Caco-2 (cell line): ENCODE results near the gene PCDHGA10. TPM values are rescaled to one million over a fixed set of nuclear protein-coding genes. Genes with fewer than 3 reads are reported as not detected.
"Not testable (repeated sequence)": the region's sequence is repeated elsewhere in the genome, so short reads cannot be mapped to it uniquely, and the experiment has no call there.

Experiments
- BruUV-seq: library from RNA; stranded (reverse); fragments of 400-500 nt; replicated peaks from 2 replicates; lab custom pipeline; 2021; lab: Mats Ljungman, UMichigan
- CTCF ChIA-PET: fragments of 300-600 bp; sonication (Branson Sonifier 250); formaldehyde crosslinking; loops from one replicate; lab custom pipeline; 2022; ENCODE audit warnings: antibody characterized with exemption; lab: Charles Lee
- POLR2A ChIA-PET: fragments of 300-600 bp; sonication (Branson Sonifier 250); formaldehyde crosslinking; loops from one replicate; lab custom pipeline; 2022; ENCODE audit warnings: antibody characterized with exemption; lab: Charles Lee
- DNase-seq, 2 experiments: peaks; one replicate each; pipeline versions ENCODE4 v3.0.0 to v3.0.0-alpha.2; 2020 to 2022
- H3K27me3 ChIP-seq: replicated peaks from 2 replicates; pipeline ENCODE4 v1.6.0; 2011; ENCODE audit warnings: low read length; ENCODE audit not compliant: control insufficient read depth, insufficient read depth
- H3K36me3 ChIP-seq: 2 replicates; pipeline ENCODE4 v1.5.1; 2011; ENCODE audit warnings: low read length; ENCODE audit not compliant: control insufficient read depth, insufficient read depth
- H3K4me1 ChIP-seq: fragments of 250-450 bp; sonication (Bioruptor Pico); 2 replicates; pipeline ENCODE4 v1.5.1; 2020; ENCODE audit warnings: mild to moderate bottlenecking
- H3K4me3 ChIP-seq: 2 replicates; pipeline ENCODE4 v1.5.1; 2011; ENCODE audit warnings: low read depth, mild to moderate bottlenecking, control low read depth, low read length
- H3K9me3 ChIP-seq: fragments of 250-450 bp; sonication (Bioruptor Pico); 2 replicates; pipeline ENCODE4 v1.5.1; 2020; ENCODE audit warnings: mild to moderate bottlenecking, moderate library complexity
- H3K27ac Mint-ChIP-seq: one replicate; pipeline ENCODE4 v1.8.0; 2022; ENCODE audit warnings: mixed read lengths; ENCODE audit not compliant: unreplicated experiment
- H3K27me3 Mint-ChIP-seq: one replicate; pipeline ENCODE4 v1.8.0; 2022; ENCODE audit warnings: mixed read lengths; ENCODE audit not compliant: insufficient read depth, unreplicated experiment
- H3K36me3 Mint-ChIP-seq: one replicate; pipeline ENCODE4 v1.8.0; 2022; ENCODE audit warnings: mild to moderate bottlenecking, mixed read lengths; ENCODE audit not compliant: insufficient read depth, unreplicated experiment
- H3K4me1 Mint-ChIP-seq: one replicate; pipeline ENCODE4 v1.8.0; 2022; ENCODE audit warnings: low read depth, mixed read lengths; ENCODE audit not compliant: unreplicated experiment
- H3K4me3 Mint-ChIP-seq: one replicate; pipeline ENCODE4 v1.8.0; 2022; ENCODE audit warnings: mild to moderate bottlenecking, moderate library complexity, mixed read lengths; ENCODE audit not compliant: unreplicated experiment
- H3K9me3 Mint-ChIP-seq: one replicate; pipeline ENCODE4 v1.8.0; 2022; ENCODE audit warnings: mixed read lengths; ENCODE audit not compliant: unreplicated experiment
- intact Hi-C: fragments of 100-400 bp; cut with micrococcal nuclease; formaldehyde crosslinking; loops from one replicate; pipeline ENCODE4 v1.10.0; 2022; ENCODE audit not compliant: unreplicated experiment
- total RNA-seq: library from RNA; stranded (reverse); gene quantifications from 2 replicates; pipeline ENCODE4 v1.2.3, GENCODE V29; 2022
- TF ChIP-seq, protein P1 (sequence below), 2 experiments: fragments of 200-600 bp in 1 of 2; IDR thresholded peaks; 1 replicate in 1 of 2; 2 replicates in 1 of 2; pipeline versions ENCODE4 v1.5.1 to v1.8.0; 2011 to 2022; ENCODE audit warnings: antibody characterized with exemption in 1 of 2, control low read depth in 1 of 2, inconsistent platforms in 1 of 2, low read depth in 1 of 2, low read length in 1 of 2, mild to moderate bottlenecking in 1 of 2, moderate library complexity in 1 of 2; ENCODE audit not compliant: insufficient read depth in 1 of 2, severe bottlenecking in 1 of 2, unreplicated experiment in 1 of 2

The PCDHGA10 gene
- total RNA-seq, 1 experiment from 2014 or later: 2.9 TPM

DNA sequence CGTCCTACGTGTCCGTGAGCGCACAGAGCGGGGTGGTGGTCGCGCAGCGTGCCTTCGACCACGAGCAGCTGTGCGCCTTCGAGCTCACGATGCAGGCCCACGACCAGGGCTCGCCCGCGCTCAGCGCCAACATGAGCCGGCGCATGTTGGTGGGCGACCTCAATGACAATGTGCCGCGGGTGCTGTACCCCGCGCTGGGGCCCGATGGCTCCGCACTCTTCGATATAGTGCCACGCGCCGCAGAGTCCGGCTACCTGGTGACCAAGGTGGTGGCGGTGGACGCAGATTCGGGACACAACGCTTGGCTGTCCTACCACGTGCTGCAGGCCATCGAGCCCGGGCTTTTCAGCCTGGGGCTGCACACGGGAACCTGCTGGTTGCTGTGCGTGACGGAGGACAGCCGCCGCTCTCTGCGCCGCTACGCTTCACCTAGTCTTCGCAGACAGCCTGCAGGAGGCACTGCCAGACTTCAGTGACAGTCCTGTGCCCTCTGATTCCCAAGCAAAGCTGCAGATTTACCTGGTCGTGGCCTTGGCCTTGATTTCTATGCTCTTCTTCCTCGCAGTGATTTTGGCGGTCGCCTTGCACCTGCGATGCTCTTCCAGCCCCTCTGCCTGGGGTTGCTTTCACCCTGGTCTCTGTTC is 15.1 kb downstream of the PCDHGA10 start:
- no peaks in the 10 kb centered on the region for H3K27me3 Mint-ChIP-seq
- H3K9me3 Mint-ChIP-seq: peaks cover 30% of the 10 kb centered on the region
- no peaks in the 10 kb centered on the region for H3K27me3 ChIP-seq
- H3K4me3 ChIP-seq: no peak overlapping the region
- no peaks in the 10 kb centered on the region for H3K36me3 ChIP-seq
- H3K4me3 Mint-ChIP-seq: no peak overlapping the region
- no peak for DNase-seq
- intact Hi-C loops: no loop called here
- BruUV-seq: no TSS peak
- H3K4me1 Mint-ChIP-seq: no peaks in the 10 kb centered on the region
- ChIA-PET CTCF (interaction anchor here (0.6 kb wide), 1 partner anchor 587 kb away, joined by 3 read pairs; no protein-coding TSS in a partner anchor), POLR2A (no interaction called here)
- TF ChIP-seq, protein P1, sequence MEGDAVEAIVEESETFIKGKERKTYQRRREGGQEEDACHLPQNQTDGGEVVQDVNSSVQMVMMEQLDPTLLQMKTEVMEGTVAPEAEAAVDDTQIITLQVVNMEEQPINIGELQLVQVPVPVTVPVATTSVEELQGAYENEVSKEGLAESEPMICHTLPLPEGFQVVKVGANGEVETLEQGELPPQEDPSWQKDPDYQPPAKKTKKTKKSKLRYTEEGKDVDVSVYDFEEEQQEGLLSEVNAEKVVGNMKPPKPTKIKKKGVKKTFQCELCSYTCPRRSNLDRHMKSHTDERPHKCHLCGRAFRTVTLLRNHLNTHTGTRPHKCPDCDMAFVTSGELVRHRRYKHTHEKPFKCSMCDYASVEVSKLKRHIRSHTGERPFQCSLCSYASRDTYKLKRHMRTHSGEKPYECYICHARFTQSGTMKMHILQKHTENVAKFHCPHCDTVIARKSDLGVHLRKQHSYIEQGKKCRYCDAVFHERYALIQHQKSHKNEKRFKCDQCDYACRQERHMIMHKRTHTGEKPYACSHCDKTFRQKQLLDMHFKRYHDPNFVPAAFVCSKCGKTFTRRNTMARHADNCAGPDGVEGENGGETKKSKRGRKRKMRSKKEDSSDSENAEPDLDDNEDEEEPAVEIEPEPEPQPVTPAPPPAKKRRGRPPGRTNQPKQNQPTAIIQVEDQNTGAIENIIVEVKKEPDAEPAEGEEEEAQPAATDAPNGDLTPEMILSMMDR (IDR thresholded peaks at IDR 0.05; ENCODE audit: insufficient read depth in 1 of 2, low read depth in 1 of 2, low read length in 1 of 2, severe bottlenecking in 1 of 2, unreplicated experiment in 1 of 2): no peak
- H3K4me1 ChIP-seq: no peaks in the 10 kb centered on the region
- H3K36me3 Mint-ChIP-seq: peaks cover 2% of the 10 kb centered on the region
- no peak overlapping the region for H3K27ac Mint-ChIP-seq
- H3K9me3 ChIP-seq: peaks cover 10% of the 10 kb centered on the region; the same call in 1 of the 2 replicates

DNA sequence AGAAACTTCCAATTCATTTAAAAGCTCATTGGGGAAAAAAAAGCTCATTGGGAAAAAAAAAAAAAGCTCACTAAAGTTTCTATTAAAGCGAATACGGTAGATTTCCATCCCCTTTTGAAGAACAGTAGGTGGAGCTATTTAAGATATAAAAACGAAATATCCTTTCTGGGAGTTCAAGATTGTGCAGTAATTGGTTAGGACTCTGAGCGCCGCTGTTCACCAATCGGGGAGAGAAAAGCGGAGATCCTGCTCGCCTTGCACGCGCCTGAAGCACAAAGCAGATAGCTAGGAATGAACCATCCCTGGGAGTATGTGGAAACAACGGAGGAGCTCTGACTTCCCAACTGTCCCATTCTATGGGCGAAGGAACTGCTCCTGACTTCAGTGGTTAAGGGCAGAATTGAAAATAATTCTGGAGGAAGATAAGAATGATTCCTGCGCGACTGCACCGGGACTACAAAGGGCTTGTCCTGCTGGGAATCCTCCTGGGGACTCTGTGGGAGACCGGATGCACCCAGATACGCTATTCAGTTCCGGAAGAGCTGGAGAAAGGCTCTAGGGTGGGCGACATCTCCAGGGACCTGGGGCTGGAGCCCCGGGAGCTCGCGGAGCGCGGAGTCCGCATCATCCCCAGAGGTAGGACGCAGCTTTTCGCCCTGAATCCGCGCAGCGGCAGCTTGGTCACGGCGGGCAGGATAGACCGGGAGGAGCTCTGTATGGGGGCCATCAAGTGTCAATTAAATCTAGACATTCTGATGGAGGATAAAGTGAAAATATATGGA is 17.7 kb downstream of the PCDHGA10 start, which contains the start of gene PCDHGA12:
Gene PCDHGA12 (plus strand): TSS at position 176 of the 782 bp plus-strand sequence. CDS start 253 bp downstream, at position 429.
- Histone ChIP-seq H3K27me3 (no peaks in the 10 kb centered on the region), H3K4me3 (no peak within 1 kb of the TSS), H3K9me3 (peaks cover 6% of the 10 kb centered on the region; the same call in 1 of the 2 replicates), H3K4me1 (no peaks in the 10 kb centered on the region), H3K36me3 (no peaks in the 10 kb centered on the region)
- ChIA-PET CTCF (interaction anchor here (0.6 kb wide), 1 partner anchor 44 kb away, joined by 3 read pairs; no protein-coding TSS in a partner anchor), POLR2A (interaction anchor here (0.7 kb wide), 1 partner anchor 1261 kb away, joined by 3 read pairs; no protein-coding TSS in a partner anchor)
- TF ChIP-seq, protein P1 (IDR thresholded peaks at IDR 0.05; ENCODE audit: insufficient read depth in 1 of 2, low read depth in 1 of 2, low read length in 1 of 2, severe bottlenecking in 1 of 2, unreplicated experiment in 1 of 2): no peak
- Mint-ChIP-seq H3K36me3 (peaks cover 7% of the 10 kb centered on the region), H3K4me1 (no peaks in the 10 kb centered on the region), H3K27me3 (no peaks in the 10 kb centered on the region), H3K9me3 (peaks cover 48% of the 10 kb centered on the region), H3K27ac (no peak within 1 kb of the TSS), H3K4me3 (no peak within 1 kb of the TSS)
- intact Hi-C loops: no loop called here
- no peak for DNase-seq
- no TSS peak for BruUV-seq

DNA sequence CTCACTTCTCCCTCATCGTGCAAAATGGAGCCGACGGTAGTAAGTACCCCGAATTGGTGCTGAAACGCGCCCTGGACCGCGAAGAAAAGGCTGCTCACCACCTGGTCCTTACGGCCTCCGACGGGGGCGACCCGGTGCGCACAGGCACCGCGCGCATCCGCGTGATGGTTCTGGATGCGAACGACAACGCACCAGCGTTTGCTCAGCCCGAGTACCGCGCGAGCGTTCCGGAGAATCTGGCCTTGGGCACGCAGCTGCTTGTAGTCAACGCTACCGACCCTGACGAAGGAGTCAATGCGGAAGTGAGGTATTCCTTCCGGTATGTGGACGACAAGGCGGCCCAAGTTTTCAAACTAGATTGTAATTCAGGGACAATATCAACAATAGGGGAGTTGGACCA is 18.5 kb downstream of the PCDHGA10 start:
- Histone ChIP-seq H3K9me3 (peaks cover 6% of the 10 kb centered on the region; the same call in 1 of the 2 replicates), H3K36me3 (no peaks in the 10 kb centered on the region), H3K27me3 (no peaks in the 10 kb centered on the region), H3K4me1 (no peaks in the 10 kb centered on the region), H3K4me3 (no peak overlapping the region)
- TF ChIP-seq, protein P1 (IDR thresholded peaks at IDR 0.05; ENCODE audit: insufficient read depth in 1 of 2, low read depth in 1 of 2, low read length in 1 of 2, severe bottlenecking in 1 of 2, unreplicated experiment in 1 of 2): no peak
- Mint-ChIP-seq H3K4me1 (no peaks in the 10 kb centered on the region), H3K27ac (no peak overlapping the region), H3K9me3 (peaks cover 48% of the 10 kb centered on the region), H3K36me3 (peaks cover 7% of the 10 kb centered on the region), H3K4me3 (no peak overlapping the region), H3K27me3 (no peaks in the 10 kb centered on the region)
- intact Hi-C loops: no loop called here
- POLR2A ChIA-PET: interaction anchor here (0.7 kb wide), 1 partner anchor 1261 kb away, joined by 3 read pairs; no protein-coding TSS in a partner anchor
- CTCF ChIA-PET: no interaction called here
- DNase-seq: no peak
- BruUV-seq: no TSS peak

DNA sequence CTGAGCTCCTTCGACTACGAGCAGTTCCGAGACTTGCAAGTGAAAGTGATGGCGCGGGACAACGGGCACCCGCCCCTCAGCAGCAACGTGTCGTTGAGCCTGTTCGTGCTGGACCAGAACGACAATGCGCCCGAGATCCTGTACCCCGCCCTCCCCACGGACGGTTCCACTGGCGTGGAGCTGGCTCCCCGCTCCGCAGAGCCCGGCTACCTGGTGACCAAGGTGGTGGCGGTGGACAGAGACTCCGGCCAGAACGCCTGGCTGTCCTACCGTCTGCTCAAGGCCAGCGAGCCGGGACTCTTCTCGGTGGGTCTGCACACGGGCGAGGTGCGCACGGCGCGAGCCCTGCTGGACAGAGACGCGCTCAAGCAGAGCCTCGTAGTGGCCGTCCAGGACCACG is 19.5 kb downstream of the PCDHGA10 start:
- H3K4me3 ChIP-seq, H3K36me3 Mint-ChIP-seq, POLR2A ChIA-PET, H3K4me3 Mint-ChIP-seq, H3K4me1 Mint-ChIP-seq, DNase-seq, H3K27me3 ChIP-seq, H3K9me3 ChIP-seq, H3K27ac Mint-ChIP-seq, H3K36me3 ChIP-seq, H3K27me3 Mint-ChIP-seq, H3K4me1 ChIP-seq, BruUV-seq, intact Hi-C loops, CTCF ChIA-PET: not testable (repeated sequence)
- H3K9me3 Mint-ChIP-seq: peaks cover 48% of the 10 kb centered on the region
